ENCODE data around the gene SH3BP4.

DNA sequence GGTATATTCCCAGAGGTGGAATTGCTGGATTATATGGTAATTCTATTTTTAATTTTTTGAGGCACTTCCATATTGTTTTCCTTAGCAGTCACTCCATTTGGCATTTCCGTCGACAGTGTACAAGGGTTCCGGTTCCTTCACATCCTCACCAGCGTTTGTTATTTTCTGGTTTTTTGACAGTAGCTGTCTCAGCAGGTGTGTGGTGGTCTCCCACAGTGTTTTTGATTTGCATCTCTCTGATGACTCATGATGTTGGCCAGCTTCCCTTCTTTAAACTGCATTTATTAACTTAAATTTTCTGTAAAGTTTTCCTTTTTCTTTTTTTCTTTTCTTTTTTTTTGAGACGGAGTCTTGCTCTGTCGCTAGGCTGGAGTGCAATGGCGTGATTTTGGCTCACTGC, 19.7 kb downstream of the SH3BP4 start:
- TF ChIP-seq CHD2 (IDR thresholded peaks at IDR 0.05; ENCODE audit: low read length) = no peak
- TF ChIP-seq, protein P1, sequence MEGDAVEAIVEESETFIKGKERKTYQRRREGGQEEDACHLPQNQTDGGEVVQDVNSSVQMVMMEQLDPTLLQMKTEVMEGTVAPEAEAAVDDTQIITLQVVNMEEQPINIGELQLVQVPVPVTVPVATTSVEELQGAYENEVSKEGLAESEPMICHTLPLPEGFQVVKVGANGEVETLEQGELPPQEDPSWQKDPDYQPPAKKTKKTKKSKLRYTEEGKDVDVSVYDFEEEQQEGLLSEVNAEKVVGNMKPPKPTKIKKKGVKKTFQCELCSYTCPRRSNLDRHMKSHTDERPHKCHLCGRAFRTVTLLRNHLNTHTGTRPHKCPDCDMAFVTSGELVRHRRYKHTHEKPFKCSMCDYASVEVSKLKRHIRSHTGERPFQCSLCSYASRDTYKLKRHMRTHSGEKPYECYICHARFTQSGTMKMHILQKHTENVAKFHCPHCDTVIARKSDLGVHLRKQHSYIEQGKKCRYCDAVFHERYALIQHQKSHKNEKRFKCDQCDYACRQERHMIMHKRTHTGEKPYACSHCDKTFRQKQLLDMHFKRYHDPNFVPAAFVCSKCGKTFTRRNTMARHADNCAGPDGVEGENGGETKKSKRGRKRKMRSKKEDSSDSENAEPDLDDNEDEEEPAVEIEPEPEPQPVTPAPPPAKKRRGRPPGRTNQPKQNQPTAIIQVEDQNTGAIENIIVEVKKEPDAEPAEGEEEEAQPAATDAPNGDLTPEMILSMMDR (IDR thresholded peaks at IDR 0.05; ENCODE audit: control extremely low read depth in 1 of 3, insufficient read depth in 1 of 3, low read depth in 1 of 3, low read length in 3 of 3) = no peak
